Prostate gland (tissue), 2 donors: Measurements from ENCODE around the gene IL12RB1.

Source experiments
- CTCF ChIP-seq, 4 experiments: fragments of 200-600 bp in 2 of 4; fragments of 450-650 bp in 2 of 4; sonication (generic) in 2 of 4; IDR thresholded peaks; 1 replicate in 3 of 4; 2 replicates in 1 of 4; pipeline ENCODE4 v1.5.1; 2016 to 2019; ENCODE audit warnings: antibody characterized with exemption in 4 of 4, mild to moderate bottlenecking in 2 of 4, moderate library complexity in 2 of 4
- POLR2A ChIP-seq: fragments of 450-650 bp; IDR thresholded peaks from one replicate; pipeline ENCODE4 v1.6.1; 2016; ENCODE audit warnings: antibody characterized with exemption, mild to moderate bottlenecking
- POLR2AphosphoS5 ChIP-seq: sonication (generic); formaldehyde crosslinking; IDR thresholded peaks from one replicate; pipeline ENCODE4 v1.6.1; 2017; ENCODE audit warnings: antibody characterized with exemption

- no peak for TF ChIP-seq POLR2AphosphoS5
- TF ChIP-seq CTCF (IDR thresholded peaks at IDR 0.05): no peak
- no peak for TF ChIP-seq POLR2A
Observed at GRCh38 chr19:18128805-18129204, 42.1 kb upstream of the IL12RB1 start.
